Testis (tissue), 3 donors: Measurements from ENCODE around the gene SYNPO. TPM values are rescaled to one million over a fixed set of nuclear protein-coding genes. Genes with fewer than 3 reads are reported as not detected.

Experiments
- DNase-seq: peaks from one replicate; pipeline ENCODE4 v3.0.0-alpha.2; 2019
- H3K27ac ChIP-seq, 2 donors: fragments of 200-600 bp; sonication (generic); one replicate each; pipeline ENCODE4 v1.5.1; 2019
- H3K27me3 ChIP-seq: fragments of 200-600 bp; sonication (generic); one replicate; pipeline ENCODE4 v1.5.1; 2019
- H3K36me3 ChIP-seq: fragments of 200-600 bp; sonication (generic); one replicate; pipeline ENCODE4 v1.5.1; 2017; ENCODE audit warnings: low read depth; ENCODE audit errors: missing control alignments
- H3K4me1 ChIP-seq: fragments of 200-600 bp; sonication (generic); one replicate; pipeline ENCODE4 v1.5.1; 2019
- H3K4me3 ChIP-seq, 2 donors: fragments of 200-600 bp; sonication (generic); one replicate each; pipeline ENCODE4 v1.5.1; 2017 to 2019
- H3K9me3 ChIP-seq: fragments of 200-600 bp; sonication (generic); one replicate; pipeline ENCODE4 v1.5.1; 2017
- POLR2A ChIP-seq: fragments of 450-650 bp; IDR thresholded peaks from one replicate; pipeline ENCODE4 v1.6.1; 2017; ENCODE audit warnings: antibody characterized with exemption, mild to moderate bottlenecking, moderate library complexity
- WGBS, 2 donors: methylation state at CpG; one replicate each; pipeline ENCODE4 v1.1.5; 2018; 5-methylcytosine and 5-hydroxymethylcytosine counted together
- intact Hi-C: fragments of 100-400 bp; cut with DNase I; formaldehyde crosslinking; loops from one replicate; pipeline ENCODE4 v1.15.1; 2023; ENCODE audit warnings: low total_unique reads
- polyA plus RNA-seq: library from polyadenylated mRNA; stranded (reverse); fragments of 350-450 nt; fragmentation: Illumina TruSeq; extraction: RNeasy Lipid Tissue Mini Kit (QIAGEN cat#74804); gene quantifications from one replicate; pipeline ENCODE4 v1.2.3, GENCODE V29; 2014; ENCODE audit warnings: low read depth, low replicate concordance; ENCODE audit not compliant: insufficient read depth
- total RNA-seq, 2 donors: library from RNA; depleted of rRNA; stranded (reverse); fragments of >200 nt; gene quantifications; one replicate each; pipeline ENCODE4 v1.2.3, GENCODE V29; 2016
- TF ChIP-seq, protein P1 (sequence below), 3 experiments: fragments of 450-650 bp in 2 of 3; fragments of 200-600 bp in 1 of 3; sonication (generic) in 1 of 3; IDR thresholded peaks; one replicate each; pipeline ENCODE4 v1.5.1; 2016 to 2019; ENCODE audit warnings: antibody characterized with exemption in 3 of 3, mild to moderate bottlenecking in 2 of 3, moderate library complexity in 1 of 3

The SYNPO gene
- total and polyA plus RNA-seq, 3 donors from 2014 or later: 49.1 to 53.2 (median 52.2) TPM

DNA sequence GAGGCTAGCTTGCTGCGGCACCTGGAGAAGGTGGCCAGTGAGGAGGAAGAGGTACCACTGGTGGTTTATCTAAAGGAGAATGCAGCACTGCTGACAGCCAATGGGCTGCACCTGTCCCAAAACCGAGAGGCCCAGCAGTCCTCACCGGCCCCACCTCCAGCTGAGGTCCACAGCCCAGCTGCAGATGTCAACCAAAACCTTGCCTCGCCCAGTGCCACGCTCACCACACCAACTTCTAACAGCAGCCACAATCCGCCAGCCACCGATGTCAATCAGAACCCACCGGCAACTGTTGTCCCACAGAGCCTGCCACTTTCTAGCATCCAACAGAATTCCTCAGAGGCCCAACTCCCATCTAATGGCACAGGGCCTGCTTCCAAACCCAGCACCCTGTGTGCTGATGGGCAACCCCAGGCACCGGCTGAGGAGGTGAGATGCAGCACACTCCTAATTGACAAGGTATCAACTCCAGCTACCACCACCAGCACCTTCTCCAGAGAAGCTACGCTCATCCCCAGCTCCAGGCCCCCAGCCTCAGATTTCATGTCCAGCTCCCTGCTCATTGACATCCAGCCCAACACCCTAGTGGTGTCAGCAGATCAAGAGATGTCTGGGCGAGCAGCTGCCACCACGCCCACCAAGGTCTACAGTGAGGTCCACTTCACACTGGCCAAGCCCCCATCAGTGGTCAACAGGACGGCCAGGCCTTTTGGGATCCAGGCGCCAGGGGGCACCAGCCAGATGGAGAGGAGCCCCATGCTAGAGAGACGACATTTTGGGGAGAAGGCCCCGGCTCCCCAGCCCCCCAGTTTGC lies 8.0 kb downstream of the SYNPO start:
- intact Hi-C loops: no loop called here
- no peaks in the 10 kb centered on the region for H3K9me3 ChIP-seq
- peak overlapping the region in 1 of 2 donors; percentile 7 for H3K27ac ChIP-seq
- DNase-seq: no peak
- no peaks in the 10 kb centered on the region for H3K27me3 ChIP-seq
- peaks cover 91% of the 10 kb centered on the region for H3K4me1 ChIP-seq
- no peak overlapping the region for H3K4me3 ChIP-seq
- WGBS, 2 donors: 90 to 95% methylated on average over 10 to 16 of the region's 16 CpGs
- TF ChIP-seq POLR2A: no peak
- TF ChIP-seq, protein P1, sequence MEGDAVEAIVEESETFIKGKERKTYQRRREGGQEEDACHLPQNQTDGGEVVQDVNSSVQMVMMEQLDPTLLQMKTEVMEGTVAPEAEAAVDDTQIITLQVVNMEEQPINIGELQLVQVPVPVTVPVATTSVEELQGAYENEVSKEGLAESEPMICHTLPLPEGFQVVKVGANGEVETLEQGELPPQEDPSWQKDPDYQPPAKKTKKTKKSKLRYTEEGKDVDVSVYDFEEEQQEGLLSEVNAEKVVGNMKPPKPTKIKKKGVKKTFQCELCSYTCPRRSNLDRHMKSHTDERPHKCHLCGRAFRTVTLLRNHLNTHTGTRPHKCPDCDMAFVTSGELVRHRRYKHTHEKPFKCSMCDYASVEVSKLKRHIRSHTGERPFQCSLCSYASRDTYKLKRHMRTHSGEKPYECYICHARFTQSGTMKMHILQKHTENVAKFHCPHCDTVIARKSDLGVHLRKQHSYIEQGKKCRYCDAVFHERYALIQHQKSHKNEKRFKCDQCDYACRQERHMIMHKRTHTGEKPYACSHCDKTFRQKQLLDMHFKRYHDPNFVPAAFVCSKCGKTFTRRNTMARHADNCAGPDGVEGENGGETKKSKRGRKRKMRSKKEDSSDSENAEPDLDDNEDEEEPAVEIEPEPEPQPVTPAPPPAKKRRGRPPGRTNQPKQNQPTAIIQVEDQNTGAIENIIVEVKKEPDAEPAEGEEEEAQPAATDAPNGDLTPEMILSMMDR (IDR thresholded peaks at IDR 0.05): no peak
- no peaks in the 10 kb centered on the region for H3K36me3 ChIP-seq

DNA sequence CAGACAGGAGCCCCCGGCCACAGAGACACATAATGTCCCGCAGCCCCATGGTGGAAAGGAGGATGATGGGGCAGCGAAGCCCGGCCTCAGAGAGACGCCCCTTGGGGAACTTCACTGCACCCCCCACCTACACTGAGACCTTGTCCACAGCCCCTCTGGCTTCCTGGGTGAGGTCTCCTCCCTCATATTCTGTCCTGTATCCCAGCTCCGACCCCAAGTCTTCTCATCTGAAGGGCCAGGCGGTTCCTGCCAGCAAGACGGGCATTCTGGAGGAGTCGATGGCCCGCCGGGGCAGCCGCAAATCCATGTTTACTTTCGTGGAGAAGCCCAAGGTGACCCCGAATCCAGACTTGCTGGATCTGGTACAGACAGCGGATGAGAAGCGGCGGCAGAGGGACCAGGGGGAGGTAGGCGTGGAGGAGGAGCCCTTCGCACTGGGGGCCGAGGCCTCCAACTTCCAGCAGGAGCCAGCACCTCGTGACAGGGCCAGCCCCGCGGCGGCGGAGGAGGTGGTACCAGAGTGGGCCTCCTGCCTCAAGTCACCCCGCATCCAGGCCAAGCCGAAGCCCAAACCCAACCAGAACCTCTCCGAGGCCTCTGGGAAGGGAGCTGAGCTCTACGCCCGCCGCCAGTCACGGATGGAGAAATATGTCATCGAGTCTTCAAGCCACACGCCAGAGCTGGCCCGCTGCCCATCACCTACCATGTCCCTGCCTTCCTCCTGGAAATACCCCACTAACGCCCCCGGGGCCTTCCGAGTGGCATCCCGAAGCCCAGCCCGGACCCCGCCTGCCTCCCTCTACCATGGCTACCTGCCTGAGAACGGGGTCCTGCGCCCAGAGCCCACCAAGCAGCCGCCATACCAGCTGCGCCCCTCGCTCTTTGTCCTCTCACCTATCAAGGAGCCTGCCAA lies 8.9 kb downstream of the SYNPO start:
- Histone ChIP-seq H3K4me3 (no peak overlapping the region), H3K27me3 (no peaks in the 10 kb centered on the region), H3K27ac (no peak overlapping the region), H3K4me1 (peaks cover 89% of the 10 kb centered on the region), H3K36me3 (no peaks in the 10 kb centered on the region), H3K9me3 (no peaks in the 10 kb centered on the region)
- WGBS, 2 donors: 76 to 88% methylated on average over 19 to 46 of the region's 46 CpGs
- peak; percentile 58 for DNase-seq
- intact Hi-C loops: loop anchor here (10.0 kb wide), 1 partner anchor 55 kb away; no protein-coding TSS in a partner anchor
- TF ChIP-seq POLR2A: no peak
- TF ChIP-seq, protein P1 (IDR thresholded peaks at IDR 0.05): no peak

DNA sequence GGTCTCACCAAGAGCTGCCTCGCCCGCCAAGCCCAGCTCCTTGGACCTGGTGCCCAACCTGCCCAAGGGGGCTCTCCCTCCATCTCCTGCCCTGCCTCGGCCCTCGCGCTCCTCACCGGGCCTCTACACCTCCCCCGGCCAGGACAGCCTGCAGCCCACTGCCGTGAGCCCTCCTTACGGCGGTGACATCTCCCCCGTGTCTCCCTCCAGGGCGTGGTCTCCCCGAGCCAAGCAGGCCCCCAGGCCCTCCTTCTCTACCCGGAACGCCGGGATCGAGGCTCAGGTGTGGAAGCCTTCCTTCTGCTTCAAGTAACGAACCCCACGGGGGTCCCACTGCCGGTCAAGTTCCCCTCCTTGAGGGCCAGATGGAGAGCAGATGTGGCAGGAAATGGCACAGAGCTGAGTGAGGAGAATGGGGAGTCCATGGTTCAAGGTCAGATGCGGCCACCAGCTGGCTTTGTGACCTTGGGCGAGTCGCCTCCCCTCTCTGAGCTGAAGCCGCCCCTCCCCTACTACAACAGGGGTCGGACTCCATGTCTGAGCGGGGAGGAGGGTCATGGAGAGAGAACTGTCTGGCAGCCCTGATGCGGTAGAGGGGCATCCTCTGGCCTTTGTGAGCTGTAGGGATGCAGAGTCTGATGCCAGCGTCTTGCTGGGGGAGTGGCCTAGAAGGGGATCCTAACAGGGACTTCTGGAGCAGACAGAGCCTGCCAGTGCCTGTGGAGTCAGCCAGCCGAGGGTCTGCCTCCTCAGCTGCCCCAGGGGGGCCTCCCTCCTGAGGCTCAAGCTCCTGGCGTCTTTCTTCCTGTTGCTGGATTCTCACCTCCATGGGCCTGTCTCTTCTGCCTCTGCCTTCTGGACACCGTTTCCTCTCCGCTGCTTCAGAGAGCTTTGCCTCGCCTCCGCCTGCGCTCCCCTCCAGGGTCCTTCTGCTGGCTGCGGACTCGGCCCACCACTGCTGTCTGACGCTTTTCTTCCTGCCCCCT lies 9.9 kb downstream of the SYNPO start:
- H3K27ac ChIP-seq: peak overlapping the region in 1 of 2 donors; percentile 30
- intact Hi-C loops: loop anchor here (10.0 kb wide), 1 partner anchor 56 kb away; no protein-coding TSS in a partner anchor
- no peak for DNase-seq
- 68 to 85% methylated on average over 24 to 38 of the region's 38 CpGs for WGBS, 2 donors
- H3K36me3 ChIP-seq: no peaks in the 10 kb centered on the region
- H3K9me3 ChIP-seq: no peaks in the 10 kb centered on the region
- peaks cover 81% of the 10 kb centered on the region for H3K4me1 ChIP-seq
- no peak overlapping the region for H3K4me3 ChIP-seq
- H3K27me3 ChIP-seq: no peaks in the 10 kb centered on the region
- no peak for TF ChIP-seq POLR2A
- TF ChIP-seq, protein P1 (IDR thresholded peaks at IDR 0.05): no peak

DNA sequence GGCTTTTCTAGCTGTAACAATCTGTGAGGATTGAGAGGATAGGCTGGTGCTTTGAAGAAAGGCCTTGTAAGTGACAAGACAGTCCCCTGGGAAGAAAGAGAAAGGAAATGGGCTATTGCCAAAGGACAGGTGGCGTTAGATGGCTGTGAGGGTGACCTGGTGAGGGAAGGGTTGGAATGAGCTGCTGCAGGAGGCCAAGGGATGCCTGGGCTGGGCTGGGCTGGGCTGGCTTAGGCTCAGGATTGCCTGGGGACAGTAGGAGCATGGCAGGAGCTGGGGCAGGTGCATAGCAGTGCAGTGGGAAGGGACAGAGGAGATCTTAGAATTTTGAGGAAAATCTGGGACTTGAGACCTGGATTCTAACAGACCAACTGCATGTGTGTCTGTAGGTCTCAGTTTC lies 10.9 kb downstream of the SYNPO start:
- H3K36me3 ChIP-seq: no peaks in the 10 kb centered on the region
- WGBS, 2 donors: 53 to 88% methylated on average over 1 of the region's 1 CpG
- no peaks in the 10 kb centered on the region for H3K27me3 ChIP-seq
- intact Hi-C loops: loop anchor here (10.0 kb wide), 1 partner anchor 57 kb away; no protein-coding TSS in a partner anchor
- no peak for DNase-seq
- no peak overlapping the region for H3K27ac ChIP-seq
- H3K4me3 ChIP-seq: no peak overlapping the region
- H3K9me3 ChIP-seq: no peaks in the 10 kb centered on the region
- TF ChIP-seq, protein P1 (IDR thresholded peaks at IDR 0.05): no peak
- no peak for TF ChIP-seq POLR2A
- peaks cover 81% of the 10 kb centered on the region for H3K4me1 ChIP-seq
